WTC11 (cell line): Measurements from ENCODE around the gene GPR150. TPM values are rescaled to one million over a fixed set of nuclear protein-coding genes. Genes with fewer than 3 reads are reported as not detected.

ENCODE experiments used
- ATAC-seq: fragments of 200-7000 bp; cut with Tn5 transposase; 2 replicates; pipeline ENCODE4 v1.10.0; 2021; ENCODE audit warnings: mild to moderate bottlenecking, moderate library complexity
- CTCF ChIA-PET: fragments of 300-600 bp; sonication (Branson Sonifier 250); formaldehyde crosslinking; loops from one replicate; lab custom pipeline; 2021; ENCODE audit warnings: antibody characterized with exemption; lab: Charles Lee
- POLR2A ChIA-PET: fragments of 350-600 bp; sonication (Branson Sonifier 250); formaldehyde crosslinking; loops from one replicate; lab custom pipeline; 2021; ENCODE audit warnings: antibody characterized with exemption; lab: Charles Lee
- DNase-seq: peaks from one replicate; pipeline ENCODE4 v3.0.0; 2021; ENCODE audit warnings: low spot score
- H3K27ac Mint-ChIP-seq: 2 replicates; pipeline ENCODE4 v1.8.0; 2021; ENCODE audit warnings: mixed read lengths
- H3K27me3 Mint-ChIP-seq: 2 replicates; pipeline ENCODE4 v1.8.0; 2021; ENCODE audit warnings: low read depth, mild to moderate bottlenecking, moderate library complexity, mixed read lengths
- H3K36me3 Mint-ChIP-seq: 2 replicates; pipeline ENCODE4 v1.8.0; 2021; ENCODE audit warnings: mixed read lengths
- H3K4me1 Mint-ChIP-seq: 2 replicates; pipeline ENCODE4 v1.8.0; 2022; ENCODE audit warnings: mixed read lengths
- H3K4me3 Mint-ChIP-seq: 2 replicates; pipeline ENCODE4 v1.8.0; 2021; ENCODE audit warnings: mild to moderate bottlenecking, moderate library complexity, mixed read lengths
- H3K9me3 Mint-ChIP-seq: 2 replicates; pipeline ENCODE4 v1.8.0; 2021; ENCODE audit warnings: mixed read lengths
- AFF4 ChIP-seq: sonication (generic); formaldehyde crosslinking; IDR thresholded peaks from 2 replicates; pipeline ENCODE4 v1.8.1; 2023; ENCODE audit warnings: mild to moderate bottlenecking, missing genetic modification reagents, borderline replicate concordance
- AR ChIP-seq: fragments of 250-450 bp; sonication (Bioruptor Pico); IDR thresholded peaks from 2 replicates; pipeline ENCODE4 v1.9.0; 2021; ENCODE audit warnings: mild to moderate bottlenecking
- ATF6 ChIP-seq: sonication (generic); formaldehyde crosslinking; IDR thresholded peaks from 2 replicates; pipeline ENCODE4 v1.8.1; 2023; ENCODE audit warnings: mild to moderate bottlenecking, missing genetic modification reagents
- CDX4 ChIP-seq: fragments of 250-450 bp; sonication (Bioruptor Pico); IDR thresholded peaks from 2 replicates; pipeline ENCODE4 v1.9.0; 2021; ENCODE audit warnings: moderate library complexity, mild to moderate bottlenecking, inconsistent platforms, borderline replicate concordance
- CTCF ChIP-seq: fragments of 200-600 bp; IDR thresholded peaks from 2 replicates; pipeline ENCODE4 v1.8.0; 2022; ENCODE audit warnings: antibody characterized with exemption
- E2F1 ChIP-seq: sonication (generic); formaldehyde crosslinking; IDR thresholded peaks from 2 replicates; pipeline ENCODE4 v1.8.0; 2022; ENCODE audit warnings: mild to moderate bottlenecking, missing genetic modification reagents
- E2F4 ChIP-seq: sonication (generic); formaldehyde crosslinking; IDR thresholded peaks from 2 replicates; pipeline ENCODE4 v1.8.1; 2022; ENCODE audit warnings: low read depth, mild to moderate bottlenecking, moderate library complexity, missing genetic modification reagents, borderline replicate concordance
- ESRRA ChIP-seq: sonication (generic); formaldehyde crosslinking; IDR thresholded peaks from 2 replicates; pipeline ENCODE4 v1.8.1; 2022; ENCODE audit warnings: mild to moderate bottlenecking, missing genetic modification reagents, borderline replicate concordance
- ETV6 ChIP-seq: sonication (generic); formaldehyde crosslinking; IDR thresholded peaks from 2 replicates; pipeline ENCODE4 v1.8.1; 2022; ENCODE audit warnings: mild to moderate bottlenecking, missing genetic modification reagents
- FOXP1 ChIP-seq: sonication (generic); formaldehyde crosslinking; IDR thresholded peaks from 2 replicates; pipeline ENCODE4 v1.8.0; 2022; ENCODE audit warnings: missing genetic modification reagents, mild to moderate bottlenecking, moderate library complexity, borderline replicate concordance
- HMGA2 ChIP-seq: fragments of 250-450 bp; sonication (Bioruptor Pico); IDR thresholded peaks from 2 replicates; pipeline ENCODE4 v1.4.0; 2021; ENCODE audit warnings: mild to moderate bottlenecking, moderate library complexity
- IRF2 ChIP-seq: sonication (generic); formaldehyde crosslinking; IDR thresholded peaks from 2 replicates; pipeline ENCODE4 v1.8.0; 2022; ENCODE audit warnings: low read depth, missing genetic modification reagents, borderline replicate concordance
- MLX ChIP-seq: sonication (generic); formaldehyde crosslinking; IDR thresholded peaks from 2 replicates; pipeline ENCODE4 v1.8.1; 2023; ENCODE audit warnings: mild to moderate bottlenecking, missing genetic modification reagents, moderate library complexity
- NFE2L1 ChIP-seq: sonication (generic); formaldehyde crosslinking; IDR thresholded peaks from 2 replicates; pipeline ENCODE4 v1.8.1; 2023; ENCODE audit warnings: missing genetic modification reagents
- NFYB ChIP-seq: sonication (generic); formaldehyde crosslinking; conservative IDR thresholded peaks from 2 replicates; pipeline ENCODE4 v1.8.0; 2022; ENCODE audit warnings: low read depth, missing genetic modification reagents
- NR3C1 ChIP-seq: sonication (generic); formaldehyde crosslinking; conservative IDR thresholded peaks from 2 replicates; pipeline ENCODE4 v1.8.1; 2023; ENCODE audit warnings: low read depth, mild to moderate bottlenecking, missing genetic modification reagents
- PRRX2 ChIP-seq: fragments of 250-450 bp; sonication (Bioruptor Pico); IDR thresholded peaks from 2 replicates; pipeline ENCODE4 v1.8.0; 2021; ENCODE audit warnings: mild to moderate bottlenecking
- TCF7 ChIP-seq: sonication (generic); formaldehyde crosslinking; IDR thresholded peaks from 2 replicates; pipeline ENCODE4 v1.8.0; 2022; ENCODE audit warnings: mild to moderate bottlenecking, low read depth, missing genetic modification reagents, moderate library complexity
- ZNF396 ChIP-seq: fragments of 250-450 bp; sonication (Bioruptor Pico); IDR thresholded peaks from 2 replicates; pipeline ENCODE4 v1.8.0; 2021; ENCODE audit warnings: mild to moderate bottlenecking, moderate library complexity, borderline replicate concordance
- ZSCAN18 ChIP-seq: fragments of 250-450 bp; sonication (Bioruptor Pico); IDR thresholded peaks from 2 replicates; pipeline ENCODE4 v2.1.2; 2022; ENCODE audit warnings: mild to moderate bottlenecking, moderate library complexity
- total RNA-seq: library from RNA; stranded (reverse); gene quantifications from 3 replicates; pipeline ENCODE4 v1.2.3, GENCODE V29; 2021

GPR150 gene
- total RNA-seq, 1 experiment from 2014 or later = 0.13 TPM

GRCh38 chr5:95630394-95630917, 10.6 kb downstream of the GPR150 start:
- H3K36me3 Mint-ChIP-seq = peaks cover 30% of the 10 kb centered on the region
- ATAC-seq = no peak
- H3K9me3 Mint-ChIP-seq = peaks cover 50% of the 10 kb centered on the region
- DNase-seq = no peak
- TF ChIP-seq ZSCAN18 (CRISPR knock-in tag) (no peak), ZNF396 (no peak), E2F4 (CRISPR knock-in tag) (no peak), NR3C1 (CRISPR knock-in tag) (no peak), TCF7 (CRISPR knock-in tag) (no peak), AR (CRISPR knock-in tag) (no peak), E2F1 (no peak), ATF6 (CRISPR knock-in tag) (no peak), ETV6 (no peak), NFYB (CRISPR knock-in tag) (no peak), FOXP1 (CRISPR knock-in tag) (no peak), CDX4 (CRISPR knock-in tag) (no peak), PRRX2 (CRISPR knock-in tag) (no peak), IRF2 (CRISPR knock-in tag) (no peak), MLX (CRISPR knock-in tag) (no peak), AFF4 (CRISPR knock-in tag) (no peak), NFE2L1 (no peak), CTCF (no peak), HMGA2 (no peak), ESRRA (CRISPR knock-in tag) (no peak)
- no peaks in the 10 kb centered on the region; the same call in 1 of the 2 replicates for H3K27me3 Mint-ChIP-seq
- ChIA-PET CTCF (no interaction called here), POLR2A (no interaction called here)
- no peak overlapping the region for H3K4me3 Mint-ChIP-seq
- H3K4me1 Mint-ChIP-seq = no peaks in the 10 kb centered on the region
- no peak overlapping the region for H3K27ac Mint-ChIP-seq
